Activated CD8-positive, alpha-beta memory T cell treated with anti-CD3 and anti-CD28 coated beads for 36 hours (primary cell): ENCODE results near the gene STOM. TPM values are rescaled to one million over a fixed set of nuclear protein-coding genes. Genes with fewer than 3 reads are reported as not detected.

Source experiments
- CTCF ChIA-PET: fragments of 350-600 bp; sonication (Branson Sonifier 250); formaldehyde crosslinking; loops from one replicate; lab custom pipeline; 2021; ENCODE audit warnings: antibody characterized with exemption; lab: Charles Lee
- POLR2A ChIA-PET: fragments of 350-600 bp; sonication (Branson Sonifier 250); formaldehyde crosslinking; loops from one replicate; lab custom pipeline; 2021; ENCODE audit warnings: antibody characterized with exemption; lab: Charles Lee
- total RNA-seq, 2 experiments: library from RNA; stranded (reverse); gene quantifications; one replicate each; pipeline ENCODE4 v1.2.3, GENCODE V29; 2021

The STOM gene
- total RNA-seq, 2 experiments from 2014 or later = 76.3 to 80.6 TPM

- POLR2A ChIA-PET = interaction anchor here (0.6 kb wide), 1 partner anchor 10 kb away, joined by 3 read pairs; no protein-coding TSS in a partner anchor
- CTCF ChIA-PET = interaction anchor here (1.0 kb wide), 1 partner anchor 39 kb away, joined by 4 read pairs; no protein-coding TSS in a partner anchor
These were observed 10.4 kb downstream of the STOM start for GRCh38 chr9:121359351-121360294.

DNA sequence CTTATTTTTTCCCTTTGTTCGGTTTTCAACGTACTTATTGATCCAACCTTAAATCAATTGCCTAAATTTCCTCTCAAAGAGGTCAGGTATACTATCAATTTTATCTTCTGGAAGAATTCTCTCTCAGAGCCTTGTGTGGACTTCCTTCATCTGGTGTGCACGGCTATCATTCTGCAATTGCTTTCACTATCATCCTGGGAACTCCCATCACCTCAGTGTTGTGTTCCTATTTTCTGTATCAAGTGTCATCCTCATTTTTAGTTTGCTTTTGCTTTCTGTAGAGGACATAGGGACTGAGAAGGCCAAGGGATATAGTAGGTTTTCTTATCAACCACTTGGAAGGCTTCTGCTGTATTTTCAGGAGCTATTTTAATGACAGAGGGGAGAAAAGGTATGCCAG lies 11.3 kb downstream of the STOM start:
- CTCF ChIA-PET = interaction anchor here (0.5 to 1.0 kb wide), 3 partner anchors 10 to 39 kb away, joined by 3 to 4 read pairs (median 3); no protein-coding TSS in a partner anchor
- POLR2A ChIA-PET = interaction anchor here (1.1 kb wide), 1 partner anchor 10 kb away, joined by 4 read pairs; no protein-coding TSS in a partner anchor

GRCh38 chr9:121357011-121357410 lies 13.0 kb downstream of the STOM start:
- CTCF ChIA-PET = interaction anchor here (0.6 to 1.2 kb wide), 2 partner anchors 10 to 132 kb away, joined by 3 to 4 read pairs; no protein-coding TSS in a partner anchor
- POLR2A ChIA-PET = no interaction called here

DNA sequence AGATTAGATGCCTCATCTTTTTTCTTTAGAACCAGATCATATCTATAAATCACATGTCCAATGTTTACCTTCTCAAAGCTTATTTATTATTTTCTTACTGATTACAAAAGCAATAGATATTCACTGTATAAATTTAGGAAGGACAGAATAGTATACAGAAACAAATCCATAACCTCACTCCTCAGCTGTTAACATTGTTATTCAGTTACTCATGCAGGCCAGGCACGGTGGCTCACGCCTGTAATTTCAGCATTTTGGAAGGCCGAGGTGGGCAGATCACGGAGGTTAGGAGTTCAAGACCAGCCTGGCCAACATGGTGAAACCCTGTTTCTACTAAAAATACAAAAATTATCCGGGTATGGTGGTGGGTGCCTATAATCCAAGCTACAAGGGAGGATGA lies 15.3 kb downstream of the STOM start:
- ChIA-PET POLR2A (interaction anchor here (0.6 to 1.0 kb wide), 2 partner anchors 9 to 95 kb away, joined by 3 read pairs; no protein-coding TSS in a partner anchor), CTCF (interaction anchor here (1.4 to 1.7 kb wide), 3 partner anchors 9 to 15 kb away, joined by 4 to 7 read pairs (median 6); no protein-coding TSS in a partner anchor)

- CTCF ChIA-PET = interaction anchor here (0.9 to 1.7 kb wide), 7 partner anchors 10 to 75 kb away, joined by 3 to 7 read pairs (median 4); no protein-coding TSS in a partner anchor
- POLR2A ChIA-PET = interaction anchor here (0.6 to 1.0 kb wide), 2 partner anchors 10 to 96 kb away, joined by 3 read pairs; no protein-coding TSS in a partner anchor
These were observed 15.9 kb downstream of the STOM start for GRCh38 chr9:121354141-121354540.

- CTCF ChIA-PET = interaction anchor here (0.9 to 1.7 kb wide), 8 partner anchors 10 to 74 kb away, joined by 3 to 7 read pairs (median 4); no protein-coding TSS in a partner anchor
- POLR2A ChIA-PET = interaction anchor here (1.0 kb wide), 1 partner anchor 10 kb away, joined by 3 read pairs; no protein-coding TSS in a partner anchor
These were observed 16.6 kb downstream of the STOM start for GRCh38 chr9:121353241-121354061.

DNA sequence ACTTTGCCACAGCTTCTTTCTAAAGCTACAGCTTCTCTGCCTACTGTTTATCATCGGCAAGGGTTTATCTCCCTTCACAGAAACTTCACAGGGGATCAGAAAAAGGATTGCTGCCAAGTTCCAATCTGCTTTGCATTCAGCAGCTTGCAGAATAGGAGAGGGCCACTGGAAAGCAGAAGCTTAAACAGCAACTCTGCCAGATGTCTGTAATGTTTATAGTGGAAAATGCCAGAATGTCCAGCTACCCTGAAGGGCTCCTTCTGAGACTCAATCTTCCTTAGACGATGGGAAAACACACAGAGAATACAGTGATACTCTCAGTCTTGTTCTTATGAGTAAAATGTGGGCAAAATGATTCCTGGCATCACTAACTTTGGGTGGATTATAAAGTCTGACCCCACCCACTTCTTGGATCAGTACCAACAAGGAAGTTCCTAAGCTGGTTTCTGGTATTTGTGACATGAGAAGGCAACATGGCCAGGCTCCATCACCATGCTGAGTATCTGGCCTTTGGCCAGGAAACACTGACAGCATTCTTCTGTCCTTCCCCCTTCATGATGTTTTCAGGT lies 19.0 kb downstream of the STOM start:
- POLR2A ChIA-PET = no interaction called here
- CTCF ChIA-PET = interaction anchor here (1.7 kb wide), 1 partner anchor 31 kb away, joined by 9 read pairs; no protein-coding TSS in a partner anchor

DNA sequence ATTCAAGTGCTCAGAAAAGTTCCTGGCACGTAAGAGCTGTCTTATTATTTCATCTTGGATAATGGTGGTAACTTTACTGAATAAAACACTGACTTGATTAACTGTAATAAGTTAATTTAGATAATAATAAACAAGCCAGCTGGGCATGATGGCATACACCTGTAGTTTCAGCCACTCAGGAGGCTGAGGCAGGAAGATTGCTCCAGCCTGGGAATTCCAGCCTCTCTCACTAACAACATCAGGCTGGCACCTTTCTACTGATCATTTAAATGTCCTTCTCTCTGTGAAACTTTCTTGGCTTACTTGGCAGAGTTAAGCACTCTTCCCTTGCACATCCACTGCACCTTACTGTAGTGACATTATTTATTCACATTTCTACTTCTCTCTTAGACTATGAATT lies 20.0 kb downstream of the STOM start:
- POLR2A ChIA-PET = no interaction called here

GRCh38 chr9:121349009-121349408 lies 21.0 kb downstream of the STOM start:
- POLR2A ChIA-PET = no interaction called here

More for the DNA sequence above, 20.0 kb downstream of the STOM start:
- CTCF ChIA-PET = interaction anchor here (1.7 kb wide), 1 partner anchor 30 kb away, joined by 9 read pairs; no protein-coding TSS in a partner anchor

DNA sequence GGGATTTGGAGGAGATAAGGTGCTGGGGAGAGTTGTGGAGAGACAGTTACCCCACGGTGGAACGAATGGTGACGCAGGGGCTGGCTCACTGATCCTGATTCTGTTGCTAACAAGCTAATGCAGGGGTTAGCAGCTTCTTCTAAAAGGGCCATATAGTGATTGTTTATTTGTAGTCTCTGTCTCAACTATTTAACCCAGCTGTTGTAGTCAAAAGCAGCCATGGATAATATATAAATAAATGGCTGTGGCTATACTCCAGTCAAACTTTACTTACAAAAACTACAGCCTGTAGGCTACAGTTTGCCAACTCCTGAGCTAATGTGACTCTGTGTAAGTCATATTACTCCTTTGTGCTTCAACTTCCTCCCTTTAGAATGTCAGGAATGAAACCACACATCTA lies 21.8 kb downstream of the STOM start:
- CTCF ChIA-PET = interaction anchor here (0.7 to 1.0 kb wide), 2 partner anchors 13 to 28 kb away, joined by 5 to 7 read pairs; no protein-coding TSS in a partner anchor
- POLR2A ChIA-PET = no interaction called here

More at GRCh38 chr9:121349009-121349408, 21.0 kb downstream of the STOM start:
- CTCF ChIA-PET = interaction anchor here (0.7 to 1.0 kb wide), 2 partner anchors 12 to 29 kb away, joined by 5 to 7 read pairs; no protein-coding TSS in a partner anchor

DNA sequence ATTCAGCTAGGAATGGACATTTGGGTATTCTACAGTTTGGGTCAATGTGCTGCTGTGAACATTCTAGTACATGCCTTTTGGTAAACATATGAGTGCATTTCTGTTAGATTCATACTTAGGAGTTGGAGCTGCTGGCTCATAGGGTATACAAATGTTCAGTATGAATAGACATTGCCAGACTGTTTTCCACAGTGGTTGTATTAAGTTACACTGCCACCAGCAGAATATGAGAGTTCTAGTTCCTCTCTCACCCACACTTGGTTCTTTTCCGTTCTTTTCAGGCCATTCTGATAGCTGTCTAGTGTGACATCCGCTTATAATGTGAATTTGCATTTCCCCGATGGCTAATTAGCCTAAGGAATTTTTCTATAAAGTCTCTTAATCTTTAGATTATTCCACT lies 25.0 kb downstream of the STOM start:
- ChIA-PET CTCF (interaction anchor here (0.7 to 1.8 kb wide), 3 partner anchors 25 to 66 kb away, joined by 3 to 7 read pairs (median 5); no protein-coding TSS in a partner anchor), POLR2A (no interaction called here)

GRCh38 chr9:121344184-121344583 lies 25.9 kb downstream of the STOM start:
- POLR2A ChIA-PET = no interaction called here

DNA sequence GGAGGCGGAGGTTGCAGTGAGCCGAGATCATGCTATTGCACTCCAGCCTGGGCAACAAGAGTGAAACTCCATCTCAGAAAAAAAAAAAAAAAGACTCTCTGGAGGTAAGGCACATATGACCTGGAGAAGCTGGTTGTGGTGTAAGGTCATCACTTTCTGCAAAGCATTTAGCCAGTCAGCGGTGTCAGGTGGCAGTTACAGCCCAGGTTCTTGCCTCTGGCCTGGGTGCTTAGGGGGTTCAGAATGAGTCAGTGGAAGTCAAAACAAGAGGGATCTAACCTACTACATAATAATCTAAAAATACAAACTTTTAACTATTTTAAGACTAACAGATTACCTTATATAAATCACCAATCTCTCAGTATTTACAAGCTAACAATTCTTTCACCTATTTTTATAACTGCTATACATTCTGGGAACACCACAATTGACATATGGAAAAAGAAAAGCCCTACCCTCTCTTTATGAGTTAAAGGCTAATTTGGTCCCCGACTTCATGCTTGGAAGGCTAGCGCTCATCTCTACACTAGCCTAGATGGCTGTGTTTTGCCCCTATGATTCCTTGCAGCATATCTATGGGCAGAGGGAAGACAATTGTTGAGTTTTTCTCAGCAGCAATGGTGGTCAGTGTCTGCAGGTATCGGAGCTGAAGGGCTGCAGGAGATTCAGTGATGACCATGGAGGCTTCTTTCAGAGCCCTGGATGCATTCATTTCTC lies 29.2 kb downstream of the STOM start:
- POLR2A ChIA-PET = no interaction called here
- CTCF ChIA-PET = interaction anchor here (1.5 to 3.8 kb wide), 2 partner anchors 13 to 21 kb away, joined by 3 to 18 read pairs; no protein-coding TSS in a partner anchor

More at GRCh38 chr9:121344184-121344583, 25.9 kb downstream of the STOM start:
- CTCF ChIA-PET = interaction anchor here (1.1 to 1.8 kb wide), 2 partner anchors 10 to 24 kb away, joined by 3 to 7 read pairs; no protein-coding TSS in a partner anchor

DNA sequence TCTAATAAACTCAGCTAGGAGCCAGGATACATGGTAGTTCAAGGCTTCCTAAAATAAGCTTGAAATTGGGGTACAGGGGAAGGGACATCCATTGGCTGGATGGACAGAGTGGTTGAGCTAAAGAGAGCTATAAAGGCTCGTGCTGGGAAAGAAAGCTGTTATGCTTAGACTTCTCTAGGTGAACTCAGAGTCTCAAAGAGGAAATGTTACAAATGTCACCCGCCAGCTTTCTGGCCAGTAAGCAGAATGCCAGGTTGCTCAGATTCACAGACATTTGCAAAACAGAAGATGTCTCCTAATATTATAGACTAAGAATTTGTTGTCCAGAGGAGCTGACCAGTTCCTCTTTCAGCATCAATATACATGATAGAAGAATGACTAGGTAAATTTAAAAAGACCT lies 30.6 kb downstream of the STOM start:
- POLR2A ChIA-PET = no interaction called here

DNA sequence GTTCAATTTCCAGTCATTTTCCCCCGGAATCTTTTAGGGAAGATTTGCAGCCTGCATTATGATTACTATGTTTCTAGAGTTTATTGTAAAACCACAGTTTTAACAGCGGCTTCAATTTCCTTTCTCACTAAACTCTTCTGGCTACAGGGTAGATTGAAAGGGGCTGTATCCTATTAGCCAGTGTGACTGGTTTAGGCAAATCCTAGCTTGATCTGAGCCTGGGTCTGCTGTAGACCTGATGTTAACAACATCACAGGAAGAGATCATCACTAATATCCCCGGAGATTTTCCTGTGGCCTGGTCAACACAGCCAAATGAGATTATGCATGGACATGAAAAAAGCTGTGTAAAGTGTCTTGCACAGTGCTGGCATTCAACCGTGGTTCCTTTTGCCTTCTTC lies 33.4 kb downstream of the STOM start:
- ChIA-PET CTCF (interaction anchor here (1.2 kb wide), 1 partner anchor 17 kb away, joined by 5 read pairs; no protein-coding TSS in a partner anchor), POLR2A (no interaction called here)

More for the DNA sequence above, 30.6 kb downstream of the STOM start:
- CTCF ChIA-PET = interaction anchor here (3.8 kb wide), 1 partner anchor 20 kb away, joined by 18 read pairs; no protein-coding TSS in a partner anchor

DNA sequence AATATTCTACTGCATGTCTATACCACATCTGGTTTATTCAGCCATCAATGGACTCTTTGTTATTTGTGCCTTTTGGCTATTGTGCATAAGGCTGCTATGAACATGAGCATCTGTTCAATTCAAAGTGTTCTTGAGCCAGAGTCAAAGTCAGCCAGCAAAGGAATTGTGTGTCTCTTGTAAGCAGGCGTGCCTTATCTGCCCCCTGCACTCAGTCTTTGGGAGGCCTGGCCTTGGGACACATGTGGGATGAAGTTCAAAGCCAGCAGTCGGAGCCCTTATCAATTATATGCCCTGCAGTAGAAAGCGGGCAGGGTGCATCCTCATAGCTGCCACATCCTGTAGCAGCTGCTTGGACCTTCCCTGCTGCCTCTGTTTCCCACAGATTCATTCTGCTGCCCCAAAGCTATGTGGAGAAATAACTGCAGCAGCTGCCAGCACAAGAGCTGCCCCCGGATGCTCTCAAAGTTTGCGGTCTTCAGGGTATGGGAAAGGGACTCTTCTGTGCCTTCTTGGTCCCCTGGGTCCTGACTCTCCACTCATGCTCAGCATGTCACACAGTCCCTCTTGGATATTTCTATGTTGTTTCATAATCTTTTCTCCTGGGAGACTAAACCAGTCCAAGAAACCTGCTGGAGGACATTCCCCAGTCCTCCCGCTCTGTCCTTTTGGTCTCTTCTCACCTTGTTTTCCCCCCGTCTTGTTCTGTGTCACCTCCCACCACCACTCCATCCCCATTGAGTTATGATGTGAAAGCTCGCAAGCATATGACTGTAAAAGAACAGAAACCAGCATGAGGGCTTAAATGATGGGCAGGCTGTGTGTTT lies 35.9 kb downstream of the STOM start:
- ChIA-PET POLR2A (no interaction called here), CTCF (interaction anchor here (1.2 to 2.0 kb wide), 2 partner anchors 10 to 14 kb away, joined by 3 to 4 read pairs; no protein-coding TSS in a partner anchor)
